ENCODE data around the gene PCIF1.

The PCIF1 gene

DNA sequence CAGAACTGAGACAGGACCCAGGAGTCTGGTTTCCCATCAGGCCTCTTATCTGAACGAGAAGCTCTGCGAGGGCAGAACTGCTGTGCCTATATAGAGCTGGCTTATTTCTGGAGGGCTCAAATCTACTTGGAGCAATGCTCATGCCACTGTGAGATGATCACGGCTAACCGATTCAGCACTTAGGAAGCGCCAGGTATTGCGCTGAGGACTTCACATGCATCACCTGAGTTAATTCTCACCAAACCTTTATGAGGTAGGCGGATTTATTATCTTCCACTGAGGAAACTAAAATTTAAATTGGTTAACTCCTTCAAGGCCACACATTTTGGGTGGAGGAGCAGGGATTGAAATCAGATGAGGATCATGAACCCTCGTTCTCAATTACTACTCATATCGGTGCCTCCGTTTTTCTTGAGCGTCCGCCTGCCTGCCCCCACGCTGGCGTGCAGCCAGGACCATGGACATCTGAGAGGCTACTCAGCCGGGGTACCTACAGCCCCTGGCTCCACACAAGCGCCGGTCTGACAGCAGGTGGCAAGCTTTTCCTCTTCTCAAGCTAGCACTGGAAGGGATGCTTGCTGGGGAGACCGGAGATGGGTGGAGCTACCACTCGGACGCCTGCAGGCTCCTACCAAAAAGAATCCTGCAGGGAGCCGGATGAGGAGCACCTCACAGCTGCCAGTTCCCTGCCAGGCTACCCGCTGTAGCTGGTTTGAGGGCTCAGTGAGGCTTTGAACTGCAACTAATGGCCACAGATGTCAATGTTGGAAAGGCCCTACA, 1.0 kb upstream of the PCIF1 start:
- peak; percentile 70 for DNase-seq (ENCODE audit: low read depth)
- TF ChIP-seq, protein P1, sequence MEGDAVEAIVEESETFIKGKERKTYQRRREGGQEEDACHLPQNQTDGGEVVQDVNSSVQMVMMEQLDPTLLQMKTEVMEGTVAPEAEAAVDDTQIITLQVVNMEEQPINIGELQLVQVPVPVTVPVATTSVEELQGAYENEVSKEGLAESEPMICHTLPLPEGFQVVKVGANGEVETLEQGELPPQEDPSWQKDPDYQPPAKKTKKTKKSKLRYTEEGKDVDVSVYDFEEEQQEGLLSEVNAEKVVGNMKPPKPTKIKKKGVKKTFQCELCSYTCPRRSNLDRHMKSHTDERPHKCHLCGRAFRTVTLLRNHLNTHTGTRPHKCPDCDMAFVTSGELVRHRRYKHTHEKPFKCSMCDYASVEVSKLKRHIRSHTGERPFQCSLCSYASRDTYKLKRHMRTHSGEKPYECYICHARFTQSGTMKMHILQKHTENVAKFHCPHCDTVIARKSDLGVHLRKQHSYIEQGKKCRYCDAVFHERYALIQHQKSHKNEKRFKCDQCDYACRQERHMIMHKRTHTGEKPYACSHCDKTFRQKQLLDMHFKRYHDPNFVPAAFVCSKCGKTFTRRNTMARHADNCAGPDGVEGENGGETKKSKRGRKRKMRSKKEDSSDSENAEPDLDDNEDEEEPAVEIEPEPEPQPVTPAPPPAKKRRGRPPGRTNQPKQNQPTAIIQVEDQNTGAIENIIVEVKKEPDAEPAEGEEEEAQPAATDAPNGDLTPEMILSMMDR (conservative IDR thresholded peaks at IDR 0.05; ENCODE audit: low read length), result peak; percentile 26
- H3K4me3 ChIP-seq (ENCODE audit: low read length), result peak overlapping the region; percentile 100

DNA sequence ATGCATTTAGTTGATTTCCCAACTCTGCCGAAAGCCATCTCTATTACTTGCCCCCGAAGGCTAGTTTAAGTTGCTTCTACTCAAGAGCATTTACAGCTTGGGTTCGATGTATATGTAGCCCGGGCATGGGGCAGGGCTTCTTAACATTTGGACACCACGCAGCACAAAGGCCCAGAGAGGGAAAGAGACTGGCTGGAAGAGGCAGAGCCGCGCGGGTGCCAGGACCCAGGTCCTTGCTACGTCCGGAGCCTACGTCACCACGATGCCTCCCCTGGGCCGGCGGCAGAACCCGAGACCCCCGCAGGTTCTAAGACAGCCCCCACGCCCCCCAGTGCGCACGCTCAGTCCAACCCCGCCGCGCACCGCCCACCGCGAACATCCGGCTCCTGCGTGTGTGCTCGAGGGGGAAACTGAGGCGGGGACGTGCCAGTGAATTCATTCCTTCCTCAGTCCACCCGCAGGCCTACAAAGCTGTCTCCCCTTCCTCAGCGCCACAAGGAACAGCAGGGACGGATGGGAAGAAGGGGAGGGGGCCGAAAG, 367 bp upstream of the PCIF1 start:
- DNase-seq (ENCODE audit: low read depth), result no peak
- peak overlapping the region; percentile 100 for H3K4me3 ChIP-seq (ENCODE audit: low read length)
- TF ChIP-seq, protein P1 (conservative IDR thresholded peaks at IDR 0.05; ENCODE audit: low read length), result no peak

DNA sequence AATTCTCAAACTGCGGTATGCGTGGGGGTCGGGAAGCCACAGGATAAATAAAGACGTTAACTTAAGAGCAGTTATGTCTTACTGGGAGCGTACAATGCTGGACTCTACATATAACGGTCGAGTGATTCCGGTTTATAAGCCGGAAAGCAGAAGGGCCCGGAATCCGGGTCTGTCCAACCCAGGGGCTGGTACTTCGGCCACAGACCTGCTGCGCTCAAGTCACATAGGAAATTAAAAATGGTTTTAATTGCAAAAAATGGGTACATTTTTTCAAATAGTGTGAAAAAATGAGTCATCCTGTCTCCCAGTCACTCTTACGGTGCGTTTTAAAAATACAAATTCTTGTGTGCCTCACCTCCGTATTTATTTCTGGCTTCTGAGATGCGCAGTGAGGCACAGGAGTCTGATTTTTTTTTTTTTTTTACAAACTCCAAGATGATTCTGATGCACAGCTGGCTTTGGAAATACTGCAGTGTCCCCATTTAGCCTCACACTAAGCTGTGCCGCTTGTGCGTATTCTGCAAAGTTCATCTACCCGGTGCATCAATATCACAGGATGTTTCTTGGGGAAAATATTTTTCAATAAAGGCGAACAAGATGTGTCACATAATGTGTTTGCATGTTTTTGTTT, 1.0 kb downstream of the PCIF1 start:
- TF ChIP-seq, protein P1 (conservative IDR thresholded peaks at IDR 0.05; ENCODE audit: low read length), result no peak
- H3K4me3 ChIP-seq (ENCODE audit: low read length), result peak overlapping the region; percentile 87
- DNase-seq (ENCODE audit: low read depth), result peak; percentile 33

DNA sequence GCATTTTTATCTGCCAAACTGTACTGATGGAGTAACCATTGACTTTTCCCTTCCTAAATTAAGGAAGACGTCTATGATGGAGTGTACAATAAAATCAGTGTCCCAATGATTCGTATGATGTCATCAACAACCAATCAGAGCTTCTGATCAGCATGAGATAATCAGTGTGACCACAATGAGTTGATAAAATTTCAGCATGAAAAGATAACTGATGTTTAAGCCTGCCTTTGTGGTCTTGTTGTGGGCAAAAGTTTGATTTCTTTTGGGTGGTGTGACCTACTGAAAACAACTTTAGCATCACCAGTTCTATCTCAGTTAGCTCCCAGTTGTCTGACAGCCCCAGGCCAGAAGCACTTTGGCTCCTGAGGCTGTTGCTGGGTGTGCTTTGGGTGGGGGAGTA, 3.3 kb downstream of the PCIF1 start:
- no peak overlapping the region for H3K4me3 ChIP-seq (ENCODE audit: low read length)
- no peak for DNase-seq (ENCODE audit: low read depth)
- TF ChIP-seq, protein P1 (conservative IDR thresholded peaks at IDR 0.05; ENCODE audit: low read length), result no peak

DNA sequence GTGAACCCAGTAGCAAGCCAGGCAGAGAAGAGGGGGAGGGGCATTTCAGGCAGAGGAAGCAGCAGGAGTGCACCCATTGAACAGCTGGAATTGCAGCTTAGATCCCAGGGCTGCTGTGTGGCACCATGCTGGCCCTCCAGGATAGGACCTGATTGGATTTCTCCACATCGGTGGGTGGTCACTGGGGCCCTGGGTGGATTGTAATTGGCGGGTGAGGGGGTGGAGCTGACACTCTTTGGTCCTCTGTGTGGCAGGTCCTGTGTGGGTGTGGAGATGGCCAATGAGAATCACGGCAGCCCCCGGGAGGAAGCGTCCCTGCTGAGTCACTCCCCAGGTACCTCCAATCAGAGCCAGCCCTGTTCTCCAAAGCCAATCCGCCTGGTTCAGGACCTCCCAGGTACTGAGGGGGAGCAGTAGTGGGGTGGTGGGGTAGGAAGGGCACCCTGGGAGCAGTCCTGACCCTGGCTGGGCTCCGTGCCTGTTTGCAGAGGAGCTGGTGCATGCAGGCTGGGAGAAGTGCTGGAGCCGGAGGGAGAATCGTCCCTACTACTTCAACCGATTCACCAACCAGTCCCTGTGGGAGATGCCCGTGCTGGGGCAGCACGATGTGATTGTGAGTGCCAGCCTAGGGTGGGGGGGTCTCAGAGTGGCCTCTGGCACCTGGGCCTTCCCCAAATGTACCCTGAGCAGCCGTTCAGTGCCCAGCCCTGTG, 4.4 kb downstream of the PCIF1 start:
- DNase-seq (ENCODE audit: low read depth), result no peak

DNA sequence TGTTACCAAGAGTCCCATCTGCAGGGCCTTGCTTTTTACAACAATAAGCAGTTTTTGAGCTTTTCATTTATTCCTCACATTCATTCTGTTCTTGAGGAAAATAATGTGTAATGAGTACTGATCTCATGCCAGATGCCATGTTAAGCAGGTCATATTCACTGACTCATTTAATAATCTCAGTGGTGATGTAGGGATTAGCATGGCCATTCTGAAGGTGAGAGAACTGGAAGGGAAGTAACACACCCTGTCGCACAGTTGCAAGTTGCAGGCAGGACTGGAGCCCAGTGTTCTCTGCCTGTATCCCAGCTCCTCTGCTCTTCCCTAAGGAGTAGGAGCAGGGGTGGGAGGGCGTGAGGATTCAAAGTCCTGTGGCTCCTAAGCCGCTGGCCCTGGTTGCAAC, 5.6 kb downstream of the PCIF1 start:
- no peak overlapping the region for H3K4me3 ChIP-seq (ENCODE audit: low read length)
- no peak for DNase-seq (ENCODE audit: low read depth)
- TF ChIP-seq, protein P1 (conservative IDR thresholded peaks at IDR 0.05; ENCODE audit: low read length), result no peak

More for the DNA sequence above, 4.4 kb downstream of the PCIF1 start:
- H3K4me3 ChIP-seq (ENCODE audit: low read length), result no peak overlapping the region
- TF ChIP-seq, protein P1 (conservative IDR thresholded peaks at IDR 0.05; ENCODE audit: low read length), result no peak
